Thoracic aorta (tissue), 2 donors: ENCODE data around the gene RAB3GAP2. TPM values are rescaled to one million over a fixed set of nuclear protein-coding genes. Genes with fewer than 3 reads are reported as not detected.
"Not testable (repeated sequence)": the region's sequence is repeated elsewhere in the genome, so short reads cannot be mapped to it uniquely, and the experiment has no call there.

Experiments
- ATAC-seq: fragments of 150-250 bp; one replicate; pipeline ENCODE4 v1.8.0; 2017; ENCODE audit warnings: low read depth; ENCODE audit not compliant: insufficient number of reproducible peaks, low FRiP score
- DNase-seq: peaks from one replicate; pipeline ENCODE4 v3.0.0-alpha.2; 2020; ENCODE audit warnings: low spot score
- H3K27ac ChIP-seq, 2 donors: fragments of 200-600 bp; sonication (generic); 1 replicate in 1 of 2; 2 replicates in 1 of 2; pipeline ENCODE4 v1.5.1; 2016; ENCODE audit warnings: mild to moderate bottlenecking in 2 of 2, moderate library complexity in 2 of 2
- H3K27me3 ChIP-seq: fragments of 200-600 bp; sonication (generic); replicated peaks from 2 replicates; pipeline ENCODE4 v1.6.0; 2016; ENCODE audit warnings: mild to moderate bottlenecking; ENCODE audit not compliant: insufficient read depth
- H3K36me3 ChIP-seq: fragments of 200-600 bp; sonication (generic); one replicate; pipeline ENCODE4 v1.5.1; 2016
- H3K4me1 ChIP-seq, 2 donors: fragments of 200-600 bp; sonication (generic); 1 replicate in 1 of 2; 2 replicates in 1 of 2; pipeline versions ENCODE4 v1.5.1 to v1.6.0; 2016; ENCODE audit warnings: low read depth in 2 of 2, mild to moderate bottlenecking in 1 of 2; ENCODE audit not compliant: control insufficient read depth in 1 of 2
- H3K4me3 ChIP-seq: fragments of 200-600 bp; sonication (generic); 2 replicates; pipeline ENCODE4 v1.5.1; 2016; ENCODE audit warnings: mild to moderate bottlenecking
- H3K9me3 ChIP-seq: fragments of 200-600 bp; sonication (generic); 2 replicates; pipeline ENCODE4 v1.5.1; 2016
- total RNA-seq, 2 donors: library from RNA; depleted of rRNA; stranded (reverse); fragments of >200 nt; gene quantifications; one replicate each; pipeline versions ENCODE4 v1.1.0 to v1.2.3, GENCODE V29; 2016
- TF ChIP-seq, protein P1 (sequence below): fragments of 200-600 bp; sonication (generic); IDR thresholded peaks from one replicate; pipeline ENCODE4 v1.5.1; 2019; ENCODE audit warnings: antibody characterized with exemption

RAB3GAP2 gene
- total RNA-seq, 2 donors from 2014 or later = 22.5 to 37.9 TPM

DNA sequence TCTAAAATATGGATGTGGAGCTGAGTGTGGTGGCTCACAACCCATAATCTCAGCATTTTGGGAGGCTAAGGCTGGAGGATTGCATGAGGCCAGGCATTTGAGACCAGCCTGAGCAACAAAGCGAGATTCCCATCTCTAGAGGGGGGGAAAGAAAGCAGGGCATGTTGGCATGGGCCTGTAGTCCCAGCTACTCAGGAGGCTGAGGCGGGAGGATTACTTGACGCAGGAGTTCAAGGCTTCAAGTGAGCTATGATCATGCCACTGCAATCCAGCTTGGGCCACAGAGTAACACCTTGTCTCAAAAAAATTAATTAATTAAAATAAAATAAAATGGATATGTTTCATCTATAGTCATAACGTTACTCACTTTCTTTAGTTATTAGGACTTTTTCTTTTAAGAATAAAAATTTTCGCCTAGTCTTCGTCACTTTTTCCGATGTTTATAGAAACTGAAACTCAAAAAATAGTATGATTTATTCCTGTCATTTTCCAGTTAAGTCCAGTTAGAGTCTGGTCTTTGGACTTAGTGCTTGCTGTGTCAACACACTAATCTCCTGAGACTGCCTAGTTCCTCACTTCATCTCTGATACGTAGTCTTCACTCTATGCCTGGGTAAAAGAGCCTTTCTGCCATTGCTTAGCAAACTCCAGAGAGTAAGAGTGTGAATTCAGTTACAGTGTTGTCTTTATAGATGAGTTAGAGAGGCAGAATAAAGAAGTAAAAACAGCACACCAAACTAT is 150.3 kb downstream of the RAB3GAP2 start:
- H3K4me3 ChIP-seq = peak overlapping the region; percentile 64
- ATAC-seq (peak; percentile 70), DNase-seq (no peak)
- TF ChIP-seq, protein P1, sequence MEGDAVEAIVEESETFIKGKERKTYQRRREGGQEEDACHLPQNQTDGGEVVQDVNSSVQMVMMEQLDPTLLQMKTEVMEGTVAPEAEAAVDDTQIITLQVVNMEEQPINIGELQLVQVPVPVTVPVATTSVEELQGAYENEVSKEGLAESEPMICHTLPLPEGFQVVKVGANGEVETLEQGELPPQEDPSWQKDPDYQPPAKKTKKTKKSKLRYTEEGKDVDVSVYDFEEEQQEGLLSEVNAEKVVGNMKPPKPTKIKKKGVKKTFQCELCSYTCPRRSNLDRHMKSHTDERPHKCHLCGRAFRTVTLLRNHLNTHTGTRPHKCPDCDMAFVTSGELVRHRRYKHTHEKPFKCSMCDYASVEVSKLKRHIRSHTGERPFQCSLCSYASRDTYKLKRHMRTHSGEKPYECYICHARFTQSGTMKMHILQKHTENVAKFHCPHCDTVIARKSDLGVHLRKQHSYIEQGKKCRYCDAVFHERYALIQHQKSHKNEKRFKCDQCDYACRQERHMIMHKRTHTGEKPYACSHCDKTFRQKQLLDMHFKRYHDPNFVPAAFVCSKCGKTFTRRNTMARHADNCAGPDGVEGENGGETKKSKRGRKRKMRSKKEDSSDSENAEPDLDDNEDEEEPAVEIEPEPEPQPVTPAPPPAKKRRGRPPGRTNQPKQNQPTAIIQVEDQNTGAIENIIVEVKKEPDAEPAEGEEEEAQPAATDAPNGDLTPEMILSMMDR = no peak
- H3K27ac ChIP-seq = peak overlapping the region; percentile 75 to 78
- H3K4me1 ChIP-seq = peaks cover 9 to 12% of the 10 kb centered on the region in 2 donors
- H3K27me3 ChIP-seq = no peaks in the 10 kb centered on the region
- no peaks in the 10 kb centered on the region for H3K9me3 ChIP-seq
- peaks cover 8% of the 10 kb centered on the region for H3K36me3 ChIP-seq

DNA sequence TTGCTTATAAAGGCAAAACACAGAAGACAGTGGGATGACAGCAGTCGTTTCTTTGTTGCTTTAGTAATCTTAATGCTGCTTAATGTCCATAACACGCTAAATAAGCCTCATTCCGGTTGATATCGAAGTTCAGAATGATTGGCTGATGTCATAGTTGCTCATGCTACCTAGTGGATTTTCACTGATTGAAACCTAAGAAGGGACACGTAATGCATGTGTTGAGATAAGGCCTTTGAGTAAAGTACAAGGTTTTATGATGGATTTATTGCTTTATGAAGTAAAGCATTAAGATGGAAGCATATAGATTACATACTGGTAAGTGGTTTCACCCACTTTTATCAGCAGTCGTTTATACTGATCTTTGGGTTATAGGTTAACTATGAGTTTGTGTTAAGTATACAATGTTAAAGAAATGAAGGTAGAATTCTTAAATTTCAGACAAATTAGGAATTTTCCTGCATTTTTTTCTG is 153.2 kb downstream of the RAB3GAP2 start:
- peak overlapping the region; percentile 44 to 68 for H3K27ac ChIP-seq
- peaks cover 9 to 12% of the 10 kb centered on the region in 2 donors for H3K4me1 ChIP-seq
- DNase-seq = no peak
- TF ChIP-seq, protein P1 = no peak
- H3K9me3 ChIP-seq = no peaks in the 10 kb centered on the region
- peak overlapping the region; percentile 34 for H3K4me3 ChIP-seq
- H3K27me3 ChIP-seq = no peaks in the 10 kb centered on the region
- H3K36me3 ChIP-seq = peaks cover 20% of the 10 kb centered on the region
- ATAC-seq = no peak

DNA sequence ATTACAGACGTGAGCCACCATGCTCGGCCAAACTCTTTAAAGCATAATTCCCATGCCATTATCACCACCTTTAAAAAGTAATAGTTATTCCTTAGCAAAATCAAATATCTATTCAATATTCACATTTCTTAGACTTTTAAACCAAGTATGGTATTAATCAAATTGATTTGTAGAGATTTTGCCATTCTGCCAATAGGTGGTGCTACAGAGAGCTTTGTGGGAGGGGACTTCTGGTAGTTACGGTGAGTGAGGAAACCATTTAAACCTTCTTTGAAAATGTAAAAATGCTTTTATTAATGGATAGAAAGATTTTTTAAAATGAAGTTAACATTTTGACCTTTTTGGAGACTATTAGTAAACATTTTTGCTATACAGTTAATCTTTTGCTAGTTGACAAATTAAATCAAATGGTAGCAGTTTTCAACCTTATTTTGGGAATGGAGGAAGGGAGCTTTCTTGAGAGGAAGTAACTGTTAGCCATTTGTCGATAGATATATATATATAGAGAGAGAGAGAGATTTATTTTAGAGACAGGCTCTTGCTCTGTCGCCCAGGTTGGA is 159.0 kb downstream of the RAB3GAP2 start:
- H3K9me3 ChIP-seq = no peaks in the 10 kb centered on the region
- no peaks in the 10 kb centered on the region for H3K27me3 ChIP-seq
- peaks cover 40% of the 10 kb centered on the region for H3K36me3 ChIP-seq
- TF ChIP-seq, protein P1 = peak; percentile 39
- peaks cover 0 to under 1% of the 10 kb centered on the region in 2 donors for H3K4me1 ChIP-seq
- H3K4me3 ChIP-seq = no peak overlapping the region
- no peak overlapping the region for H3K27ac ChIP-seq
- DNase-seq (no peak), ATAC-seq (no peak)

DNA sequence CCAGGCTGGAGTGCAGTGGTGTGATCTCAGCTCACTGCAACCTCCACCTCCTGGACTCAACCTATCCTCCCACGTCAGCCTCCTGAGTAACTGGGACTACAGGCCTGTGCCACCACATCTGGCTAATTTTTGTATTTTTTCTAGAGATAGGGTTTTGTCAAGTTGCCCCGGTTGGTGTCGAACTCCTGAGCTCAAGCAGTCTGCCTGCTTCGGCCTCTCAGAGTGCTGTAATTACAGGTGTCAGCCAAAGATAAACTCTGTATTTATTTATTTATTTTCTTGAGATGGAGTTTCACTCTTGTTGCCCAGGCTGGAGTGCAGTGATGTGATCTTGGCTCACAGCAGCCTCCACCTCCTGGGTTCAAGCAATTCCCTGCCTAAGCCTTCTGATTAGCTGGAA is 159.7 kb downstream of the RAB3GAP2 start:
- H3K27ac ChIP-seq, H3K4me3 ChIP-seq, ATAC-seq, H3K4me1 ChIP-seq, DNase-seq, H3K27me3 ChIP-seq, H3K9me3 ChIP-seq: not testable (repeated sequence)
- peaks cover 43% of the 10 kb centered on the region for H3K36me3 ChIP-seq

DNA sequence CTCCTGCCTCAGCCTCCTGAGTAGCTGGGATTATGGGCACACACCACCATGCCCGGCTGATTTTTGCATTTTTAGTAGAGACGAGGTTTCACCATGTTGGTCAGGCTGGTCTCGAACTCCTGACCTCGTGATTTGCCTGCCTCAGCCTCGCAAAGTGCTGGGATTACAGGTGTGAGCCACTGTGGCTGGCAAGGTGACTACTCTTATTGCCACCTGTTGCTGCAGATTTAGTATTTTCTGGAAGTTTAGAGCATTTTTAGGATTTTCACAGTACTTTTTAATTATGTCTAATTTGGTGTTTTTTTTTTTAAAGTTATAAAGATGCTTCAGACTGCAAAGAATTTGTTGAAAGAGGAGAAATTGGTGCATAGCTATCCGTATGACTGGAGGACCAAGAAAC is 161.8 kb downstream of the RAB3GAP2 start:
- not testable (repeated sequence) for H3K4me1 ChIP-seq, H3K9me3 ChIP-seq, H3K27me3 ChIP-seq, H3K27ac ChIP-seq, ATAC-seq, H3K4me3 ChIP-seq, DNase-seq
- H3K36me3 ChIP-seq = peaks cover 42% of the 10 kb centered on the region

DNA sequence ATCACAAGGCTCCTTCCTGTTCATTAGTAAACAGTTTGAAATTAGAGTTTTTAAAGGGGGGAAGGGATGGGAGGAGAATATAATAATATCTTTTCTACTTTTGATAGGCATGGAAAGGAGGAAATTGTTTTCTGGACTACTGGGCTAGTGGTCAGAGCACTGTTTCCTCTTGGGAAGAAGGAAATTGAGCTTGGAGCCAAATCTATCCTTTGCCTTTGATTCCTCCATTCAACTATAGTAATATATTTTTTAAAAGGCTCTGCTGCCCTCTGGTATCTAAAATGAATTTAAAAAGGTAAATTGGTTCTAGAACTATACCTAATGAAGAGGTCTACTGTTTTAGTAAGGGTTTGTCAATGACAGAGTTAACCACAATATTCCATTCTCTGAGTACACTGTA is 172.4 kb downstream of the RAB3GAP2 start:
- DNase-seq = no peak
- Histone ChIP-seq H3K36me3 (peaks cover 28% of the 10 kb centered on the region), H3K4me1 (peaks cover 7 to 12% of the 10 kb centered on the region in 2 donors), H3K27me3 (no peaks in the 10 kb centered on the region), H3K9me3 (no peaks in the 10 kb centered on the region), H3K4me3 (no peak overlapping the region), H3K27ac (no peak overlapping the region)
- ATAC-seq = no peak
- TF ChIP-seq, protein P1 = no peak

Other genes with a start within 250 kb of the RAB3GAP2 start
- gene EPRS1, start 225.9 kb downstream of the RAB3GAP2 start, total RNA-seq = 10 to 100 TPM; 35.1 to 47.6 TPM
- 10 to 100 TPM; 19.1 to 21.9 TPM for gene BPNT1, start 182.7 kb downstream of the RAB3GAP2 start, total RNA-seq
- gene IARS2, start 178.3 kb downstream of the RAB3GAP2 start, total RNA-seq = 10 to 100 TPM; 44.6 to 56.0 TPM